ENCODE results near the gene KRTAP22-2.

KRTAP22-2 gene

DNA sequence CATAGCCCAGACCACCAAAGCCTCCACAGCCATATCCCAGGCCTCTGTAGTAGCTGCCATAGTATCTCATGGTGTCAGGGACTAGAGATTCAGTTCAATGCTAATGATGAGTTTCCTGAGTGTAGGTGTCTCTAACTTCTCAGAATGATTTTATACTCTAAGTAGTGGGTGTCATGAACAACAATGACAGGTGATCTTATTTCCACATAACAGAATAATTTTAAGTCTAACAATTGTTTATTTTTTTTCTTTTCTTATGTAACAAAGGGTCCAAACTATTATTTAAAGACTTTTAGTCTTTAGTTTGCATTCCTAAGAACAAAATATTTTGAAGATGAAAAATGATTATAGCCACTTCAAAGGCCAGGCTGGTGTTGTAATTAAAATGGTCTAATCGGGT lies 48.4 kb downstream of the KRTAP22-2 start, which contains the start of gene KRTAP19-6:
KRTAP19-6 (minus strand) TSS at position 101 of the 400 bp plus-strand sequence; CDS start at position 70, 31 bp downstream.
- DNase-seq (ENCODE audit: extremely low read depth, insufficient read length) = no peak
- Histone ChIP-seq H3K27me3 (replicated peaks; ENCODE audit: control insufficient read depth, insufficient read depth, low read length) (no peaks in the 10 kb centered on the region), H3K4me3 (replicated peaks; ENCODE audit: low read depth, low read length) (no peak within 1 kb of the TSS), H3K36me3 (ENCODE audit: control insufficient read depth, insufficient read depth, low read length) (no peaks in the 10 kb centered on the region)
- TF ChIP-seq, protein P1, sequence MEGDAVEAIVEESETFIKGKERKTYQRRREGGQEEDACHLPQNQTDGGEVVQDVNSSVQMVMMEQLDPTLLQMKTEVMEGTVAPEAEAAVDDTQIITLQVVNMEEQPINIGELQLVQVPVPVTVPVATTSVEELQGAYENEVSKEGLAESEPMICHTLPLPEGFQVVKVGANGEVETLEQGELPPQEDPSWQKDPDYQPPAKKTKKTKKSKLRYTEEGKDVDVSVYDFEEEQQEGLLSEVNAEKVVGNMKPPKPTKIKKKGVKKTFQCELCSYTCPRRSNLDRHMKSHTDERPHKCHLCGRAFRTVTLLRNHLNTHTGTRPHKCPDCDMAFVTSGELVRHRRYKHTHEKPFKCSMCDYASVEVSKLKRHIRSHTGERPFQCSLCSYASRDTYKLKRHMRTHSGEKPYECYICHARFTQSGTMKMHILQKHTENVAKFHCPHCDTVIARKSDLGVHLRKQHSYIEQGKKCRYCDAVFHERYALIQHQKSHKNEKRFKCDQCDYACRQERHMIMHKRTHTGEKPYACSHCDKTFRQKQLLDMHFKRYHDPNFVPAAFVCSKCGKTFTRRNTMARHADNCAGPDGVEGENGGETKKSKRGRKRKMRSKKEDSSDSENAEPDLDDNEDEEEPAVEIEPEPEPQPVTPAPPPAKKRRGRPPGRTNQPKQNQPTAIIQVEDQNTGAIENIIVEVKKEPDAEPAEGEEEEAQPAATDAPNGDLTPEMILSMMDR (IDR thresholded peaks at IDR 0.05; ENCODE audit: insufficient read depth, low read length, poor library complexity, severe bottlenecking) = no peak

Data from GM06990 (cell line).